ENCODE measurements around the gene PDGFRA.

DNA sequence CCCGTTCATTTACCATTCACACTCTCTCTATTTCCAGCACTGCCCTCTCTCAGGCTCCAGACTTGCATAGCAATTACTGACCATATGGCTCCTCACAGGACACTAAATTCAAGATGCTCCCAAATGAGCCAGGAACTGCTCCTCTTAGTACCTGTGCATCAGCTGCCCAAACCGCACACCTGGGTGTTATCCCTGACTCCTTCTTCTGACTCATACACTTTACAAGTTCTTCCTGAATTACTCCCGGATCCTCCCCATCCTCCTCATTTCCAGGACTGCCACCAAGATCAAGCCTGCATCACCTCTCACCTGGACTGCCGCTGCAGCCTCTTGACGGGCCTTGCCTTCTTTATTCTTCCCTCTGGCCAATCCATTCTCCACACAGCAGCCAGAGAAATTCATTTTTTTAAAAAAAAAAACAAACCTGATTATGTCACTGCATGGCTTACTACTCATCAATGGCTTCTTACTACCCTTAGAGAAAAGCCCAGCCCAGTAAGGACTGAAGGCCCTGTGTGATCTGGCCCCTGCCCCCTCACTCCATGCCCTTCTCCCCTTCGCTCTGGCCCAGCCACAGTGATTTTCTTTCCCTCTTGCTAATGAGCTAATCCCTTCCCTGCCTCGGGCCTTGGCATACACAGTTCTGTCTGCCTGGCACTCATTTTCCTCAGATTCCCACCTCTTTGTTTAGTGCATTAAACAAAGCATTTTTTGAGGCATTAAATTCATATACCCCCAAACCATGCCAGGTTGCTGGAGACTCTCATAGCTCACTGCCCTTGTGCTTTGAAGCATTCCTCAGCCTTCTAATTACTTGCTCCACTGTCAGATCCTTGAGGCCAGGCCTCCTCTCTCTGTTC, 92.0 kb downstream of the PDGFRA start:
- TF ChIP-seq POLR2A (IDR thresholded peaks at IDR 0.05) (no peak), CTCF (IDR thresholded peaks at IDR 0.05) (no peak)

All from Peyer's patch (tissue), 4 donors.